Gastrocnemius medialis (tissue), 4 donors: Measurements from ENCODE around the gene CELF4. TPM values are rescaled to one million over a fixed set of nuclear protein-coding genes. Genes with fewer than 3 reads are reported as not detected.

Experiments
- ATAC-seq, 2 donors: fragments of 150-250 bp; one replicate each; pipeline ENCODE4 v1.9.1; 2016
- DNase-seq, 2 donors: peaks; one replicate each; pipeline ENCODE4 v3.0.0-alpha.2; 2019
- H3K27ac ChIP-seq, 4 donors: fragments of 200-600 bp; sonication (generic); 1 replicate in 1 of 4; 2 replicates in 3 of 4; pipeline ENCODE4 v1.5.1; 2016 to 2018; ENCODE audit warnings: mild to moderate bottlenecking in 2 of 4, moderate library complexity in 1 of 4
- H3K27me3 ChIP-seq, 3 donors: fragments of 200-600 bp; sonication (generic) in 2 of 3; 1 replicate in 1 of 3; 2 replicates in 2 of 3; pipeline versions ENCODE4 v1.5.1 to v1.6.0; 2016 to 2019; ENCODE audit warnings: mild to moderate bottlenecking in 1 of 3, moderate library complexity in 1 of 3
- H3K36me3 ChIP-seq, 2 donors: fragments of 200-600 bp; sonication (generic) in 1 of 2; one replicate each; pipeline ENCODE4 v1.5.1; 2017 to 2018
- H3K4me1 ChIP-seq, 2 donors: fragments of 200-600 bp; sonication (generic) in 1 of 2; one replicate each; pipeline ENCODE4 v1.5.1; 2016 to 2017; ENCODE audit warnings: mild to moderate bottlenecking in 2 of 2
- H3K4me3 ChIP-seq, 4 donors: fragments of 200-600 bp; sonication (generic) in 3 of 4; 1 replicate in 1 of 4; 2 replicates in 3 of 4; pipeline ENCODE4 v1.5.1; 2016 to 2019; ENCODE audit warnings: mild to moderate bottlenecking in 2 of 4
- H3K9me3 ChIP-seq, 3 donors: fragments of 200-600 bp; sonication (generic) in 2 of 3; 1 replicate in 1 of 3; 2 replicates in 2 of 3; pipeline ENCODE4 v1.5.1; 2016 to 2019
- POLR2A ChIP-seq, 2 donors: fragments of 450-650 bp; IDR thresholded peaks; one replicate each; pipeline ENCODE4 v1.6.1; 2017; ENCODE audit warnings: antibody characterized with exemption in 2 of 2, mild to moderate bottlenecking in 2 of 2, moderate library complexity in 2 of 2
- in situ Hi-C, 4 donors: fragments of 200-750 bp; cut with MboI; loops; one replicate each; pipeline versions ENCODE4 v1.15.0 to v1.8.0; 2017; ENCODE audit warnings: low sequenced_read_pairs in 4 of 4
- intact Hi-C: fragments of 100-400 bp; cut with DNase I; formaldehyde crosslinking; loops from one replicate; pipeline ENCODE4 v1.15.1; 2023; ENCODE audit warnings: low total_unique reads
- total RNA-seq, 4 donors: library from RNA; depleted of rRNA; stranded (reverse); fragments of >200 nt; gene quantifications; one replicate each; pipeline versions ENCODE4 v1.1.0 to v1.2.3, GENCODE V29; 2016
- TF ChIP-seq, protein P1 (sequence below), 5 experiments: fragments of 450-650 bp in 3 of 5; fragments of 200-600 bp in 2 of 5; sonication (generic) in 2 of 5; IDR thresholded peaks in 4 of 5; conservative IDR thresholded peaks in 1 of 5; 1 replicate in 4 of 5; 2 replicates in 1 of 5; pipeline ENCODE4 v1.5.1; 2016 to 2019; ENCODE audit warnings: antibody characterized with exemption in 5 of 5, mild to moderate bottlenecking in 3 of 5, moderate library complexity in 3 of 5

CELF4 gene
- total RNA-seq, 4 donors from 2014 or later = not detected

GRCh38 chr18:37334631-37335408, 230.8 kb downstream of the CELF4 start:
- intact Hi-C loops = no loop called here
- no peak for ATAC-seq

GRCh38 chr18:37332628-37333420, 232.8 kb downstream of the CELF4 start:
- Histone ChIP-seq H3K4me1 (no peaks in the 10 kb centered on the region), H3K4me3 (no peak overlapping the region), H3K27me3 (no peaks in the 10 kb centered on the region), H3K9me3 (no peaks in the 10 kb centered on the region), H3K27ac (no peak overlapping the region), H3K36me3 (no peaks in the 10 kb centered on the region)
- in situ Hi-C loops (loop anchor here in 1 of 4 donors (25.0 kb wide), 1 partner anchor 204 kb away; no protein-coding TSS in a partner anchor), intact Hi-C loops (no loop called here)
- ATAC-seq (no peak), DNase-seq (no peak)
- TF ChIP-seq, protein P1, sequence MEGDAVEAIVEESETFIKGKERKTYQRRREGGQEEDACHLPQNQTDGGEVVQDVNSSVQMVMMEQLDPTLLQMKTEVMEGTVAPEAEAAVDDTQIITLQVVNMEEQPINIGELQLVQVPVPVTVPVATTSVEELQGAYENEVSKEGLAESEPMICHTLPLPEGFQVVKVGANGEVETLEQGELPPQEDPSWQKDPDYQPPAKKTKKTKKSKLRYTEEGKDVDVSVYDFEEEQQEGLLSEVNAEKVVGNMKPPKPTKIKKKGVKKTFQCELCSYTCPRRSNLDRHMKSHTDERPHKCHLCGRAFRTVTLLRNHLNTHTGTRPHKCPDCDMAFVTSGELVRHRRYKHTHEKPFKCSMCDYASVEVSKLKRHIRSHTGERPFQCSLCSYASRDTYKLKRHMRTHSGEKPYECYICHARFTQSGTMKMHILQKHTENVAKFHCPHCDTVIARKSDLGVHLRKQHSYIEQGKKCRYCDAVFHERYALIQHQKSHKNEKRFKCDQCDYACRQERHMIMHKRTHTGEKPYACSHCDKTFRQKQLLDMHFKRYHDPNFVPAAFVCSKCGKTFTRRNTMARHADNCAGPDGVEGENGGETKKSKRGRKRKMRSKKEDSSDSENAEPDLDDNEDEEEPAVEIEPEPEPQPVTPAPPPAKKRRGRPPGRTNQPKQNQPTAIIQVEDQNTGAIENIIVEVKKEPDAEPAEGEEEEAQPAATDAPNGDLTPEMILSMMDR (IDR thresholded peaks at IDR 0.05 in 4 of 5, conservative IDR thresholded peaks at IDR 0.05 in 1 of 5) = no peak
- TF ChIP-seq POLR2A (IDR thresholded peaks at IDR 0.05) = no peak

More at GRCh38 chr18:37334631-37335408, 230.8 kb downstream of the CELF4 start:
- no peak overlapping the region for H3K27ac ChIP-seq
- H3K27me3 ChIP-seq = no peaks in the 10 kb centered on the region
- no peak for DNase-seq
- H3K4me1 ChIP-seq = no peaks in the 10 kb centered on the region
- in situ Hi-C loops = loop anchor here in 1 of 4 donors (25.0 kb wide), 1 partner anchor 202 kb away; no protein-coding TSS in a partner anchor
- no peaks in the 10 kb centered on the region for H3K9me3 ChIP-seq
- H3K36me3 ChIP-seq = no peaks in the 10 kb centered on the region
- TF ChIP-seq, protein P1 (IDR thresholded peaks at IDR 0.05 in 4 of 5, conservative IDR thresholded peaks at IDR 0.05 in 1 of 5) = no peak
- TF ChIP-seq POLR2A (IDR thresholded peaks at IDR 0.05) = no peak
- H3K4me3 ChIP-seq = no peak overlapping the region

DNA sequence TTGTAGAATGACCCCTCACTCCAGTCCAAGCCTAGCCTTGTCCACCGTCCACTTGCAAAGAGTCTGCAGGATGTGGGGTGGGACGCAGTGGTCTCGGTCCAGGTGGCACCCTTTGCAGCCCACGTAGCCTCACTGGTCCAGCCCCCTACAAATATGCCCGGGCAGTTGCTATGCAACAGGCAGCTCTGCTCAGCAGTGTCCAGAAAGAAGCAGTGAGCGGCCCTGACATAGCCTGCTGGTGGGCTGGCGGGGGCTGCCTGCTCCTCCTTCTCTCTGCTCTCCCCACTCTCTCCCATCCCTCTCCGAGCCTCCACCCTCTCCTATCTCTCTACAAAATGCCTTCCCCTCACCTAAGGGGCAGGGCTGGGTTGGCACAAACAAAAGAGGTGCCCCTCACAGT, 233.4 kb downstream of the CELF4 start:
- no peak for DNase-seq
- Histone ChIP-seq H3K36me3 (no peaks in the 10 kb centered on the region), H3K4me3 (no peak overlapping the region), H3K9me3 (no peaks in the 10 kb centered on the region), H3K4me1 (no peaks in the 10 kb centered on the region), H3K27me3 (no peaks in the 10 kb centered on the region), H3K27ac (no peak overlapping the region)
- in situ Hi-C loops (loop anchor here in 1 of 4 donors (25.0 kb wide), 1 partner anchor 205 kb away; no protein-coding TSS in a partner anchor), intact Hi-C loops (no loop called here)
- TF ChIP-seq, protein P1 (IDR thresholded peaks at IDR 0.05 in 4 of 5, conservative IDR thresholded peaks at IDR 0.05 in 1 of 5) = no peak
- TF ChIP-seq POLR2A (IDR thresholded peaks at IDR 0.05) = no peak
- ATAC-seq = no peak

DNA sequence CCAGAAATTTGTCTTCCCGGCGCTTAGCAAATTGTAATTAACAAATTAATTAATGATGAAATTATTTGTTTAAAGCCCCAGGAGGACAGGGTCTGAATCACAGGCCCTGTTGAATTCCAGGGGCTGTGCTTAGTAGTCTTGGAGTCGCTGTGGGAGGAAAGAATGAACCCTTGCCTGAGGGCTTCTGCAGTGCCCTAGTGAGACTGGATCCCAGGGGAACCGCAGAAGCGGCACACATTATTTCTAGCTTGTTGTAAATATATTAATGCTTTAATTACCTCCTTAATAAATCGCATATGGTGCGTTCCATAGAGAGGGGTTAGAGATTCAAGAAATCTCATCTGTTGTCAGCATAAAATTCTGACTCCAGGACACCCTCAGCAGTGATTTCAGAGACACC, 235.4 kb downstream of the CELF4 start:
- in situ Hi-C loops = loop anchor here in 1 of 4 donors (25.0 kb wide), 1 partner anchor 207 kb away; no protein-coding TSS in a partner anchor
- TF ChIP-seq, protein P1 (IDR thresholded peaks at IDR 0.05 in 4 of 5, conservative IDR thresholded peaks at IDR 0.05 in 1 of 5) = no peak
- TF ChIP-seq POLR2A (IDR thresholded peaks at IDR 0.05) = no peak
- H3K9me3 ChIP-seq = no peaks in the 10 kb centered on the region
- no peaks in the 10 kb centered on the region for H3K36me3 ChIP-seq
- H3K4me1 ChIP-seq = no peaks in the 10 kb centered on the region
- no peak overlapping the region for H3K27ac ChIP-seq
- no peak for ATAC-seq
- H3K27me3 ChIP-seq = no peaks in the 10 kb centered on the region
- intact Hi-C loops = no loop called here
- no peak for DNase-seq
- H3K4me3 ChIP-seq = no peak overlapping the region
